Activated T-cell treated with anti-CD3 and anti-CD28 coated beads for 1 hour (primary cell): ENCODE results near the gene CHERP.
A peak's percentile ranks its signal among the peaks of the same experiment; 100 is the strongest.
"Not testable (repeated sequence)": the region's sequence is repeated elsewhere in the genome, so short reads cannot be mapped to it uniquely, and the experiment has no call there.

ENCODE experiments used
- DNase-seq: peaks from one replicate; pipeline ENCODE4 v3.0.0-alpha.2; 2020; ENCODE audit warnings: low read depth

The CHERP gene

DNA sequence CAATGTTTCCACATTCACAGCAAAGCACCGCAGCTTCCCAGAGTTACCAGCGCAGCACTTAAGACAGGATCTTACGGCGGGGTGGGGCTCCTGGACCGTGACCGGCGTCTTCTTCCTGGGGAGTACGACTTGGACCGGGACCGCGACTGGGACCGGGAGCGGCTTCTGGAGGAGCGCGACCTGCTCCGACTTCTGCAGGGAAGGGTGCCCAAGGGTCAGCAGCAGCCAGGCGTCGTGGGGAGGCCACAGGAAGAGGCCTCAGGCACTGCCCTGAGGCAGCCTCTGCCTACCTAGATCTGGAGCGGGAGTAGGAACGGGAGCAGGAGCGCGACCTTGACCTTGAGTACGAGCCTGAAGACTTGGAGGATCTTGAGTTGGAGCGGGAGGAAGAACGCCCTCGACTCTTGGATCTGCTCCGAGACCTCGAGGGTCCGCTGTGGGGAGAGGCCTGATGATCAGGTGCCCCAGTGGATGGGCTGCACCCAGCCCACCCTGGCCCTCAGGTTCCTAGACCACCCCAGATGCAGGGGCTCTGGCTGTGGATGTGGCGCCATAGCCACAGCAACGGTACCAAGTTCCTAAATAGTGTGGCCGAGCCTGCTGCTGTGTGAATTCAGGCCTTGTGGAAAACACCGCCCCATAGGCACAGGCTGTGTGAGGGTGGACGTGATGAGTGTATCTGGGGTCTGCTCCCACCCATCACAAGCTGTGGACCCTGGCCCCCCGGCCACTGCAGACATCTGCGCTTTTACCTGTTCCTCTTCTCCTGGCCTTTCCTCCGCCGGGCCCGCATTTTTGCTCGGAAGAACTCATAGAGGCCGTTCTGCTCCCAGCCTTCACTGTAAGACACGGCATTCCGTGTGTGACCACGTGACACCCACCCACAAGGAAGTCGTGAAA lies 21.9 kb downstream of the CHERP start:
- DNase-seq, result no peak

- DNase-seq, result no peak
These were observed 23.0 kb downstream of the CHERP start for GRCh38 chr19:16519230-16519687.

GRCh38 chr19:16518483-16519229 lies 23.6 kb downstream of the CHERP start:
- no peak for DNase-seq

DNA sequence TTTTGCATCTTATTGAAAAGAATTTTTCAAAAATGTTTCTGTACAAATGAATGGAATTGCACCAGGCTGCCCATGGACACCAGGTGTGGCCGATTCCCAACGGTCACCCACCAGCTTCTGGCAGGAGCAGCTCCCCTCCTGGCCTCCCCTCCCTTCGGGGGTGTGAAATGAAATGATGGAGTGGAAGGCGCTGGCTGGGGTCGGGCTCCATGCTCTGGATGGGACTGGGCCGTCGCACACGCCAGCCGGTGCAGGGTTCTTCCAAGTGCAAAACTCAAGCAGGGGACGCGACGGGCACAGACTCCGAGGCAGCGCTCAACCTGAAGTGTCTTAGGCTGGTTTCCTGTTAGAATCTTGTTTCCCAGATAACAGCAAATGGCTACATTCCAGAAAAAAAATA lies 24.2 kb downstream of the CHERP start:
- no peak for DNase-seq

DNA sequence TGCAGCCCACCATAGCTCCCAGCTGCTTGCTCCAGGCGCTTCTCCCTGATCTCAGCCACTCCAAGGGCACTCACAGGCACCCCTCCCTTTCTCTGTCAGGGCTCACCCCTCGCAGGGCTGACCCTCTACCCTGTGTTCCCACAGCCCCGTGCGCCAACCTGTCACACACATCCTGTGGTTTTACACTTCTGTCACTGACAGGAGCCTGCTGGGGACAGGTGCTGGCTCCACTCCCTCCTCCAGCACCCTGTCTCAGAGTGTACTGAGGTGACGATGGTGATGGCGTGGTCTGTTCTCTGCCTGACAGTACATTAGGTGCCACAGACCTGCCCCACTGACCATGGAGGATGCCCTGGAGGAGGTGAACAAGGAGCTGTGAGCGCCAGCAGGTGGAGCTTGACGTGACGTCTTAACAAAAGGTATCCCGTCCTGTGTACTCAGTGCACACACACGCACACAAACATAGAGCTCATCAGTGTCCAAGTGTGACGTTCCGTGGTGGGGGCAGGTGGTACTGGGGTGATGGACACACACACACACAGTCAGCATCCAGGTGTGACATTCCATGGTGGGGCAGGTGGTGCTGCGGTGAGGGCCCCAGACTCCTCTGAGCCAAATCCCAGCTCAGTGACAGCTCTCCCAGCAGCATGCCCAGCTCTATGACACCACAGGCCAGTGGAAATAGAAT lies 25.2 kb downstream of the CHERP start:
- no peak for DNase-seq

GRCh38 chr19:16516381-16516780 lies 25.9 kb downstream of the CHERP start:
- no peak for DNase-seq

DNA sequence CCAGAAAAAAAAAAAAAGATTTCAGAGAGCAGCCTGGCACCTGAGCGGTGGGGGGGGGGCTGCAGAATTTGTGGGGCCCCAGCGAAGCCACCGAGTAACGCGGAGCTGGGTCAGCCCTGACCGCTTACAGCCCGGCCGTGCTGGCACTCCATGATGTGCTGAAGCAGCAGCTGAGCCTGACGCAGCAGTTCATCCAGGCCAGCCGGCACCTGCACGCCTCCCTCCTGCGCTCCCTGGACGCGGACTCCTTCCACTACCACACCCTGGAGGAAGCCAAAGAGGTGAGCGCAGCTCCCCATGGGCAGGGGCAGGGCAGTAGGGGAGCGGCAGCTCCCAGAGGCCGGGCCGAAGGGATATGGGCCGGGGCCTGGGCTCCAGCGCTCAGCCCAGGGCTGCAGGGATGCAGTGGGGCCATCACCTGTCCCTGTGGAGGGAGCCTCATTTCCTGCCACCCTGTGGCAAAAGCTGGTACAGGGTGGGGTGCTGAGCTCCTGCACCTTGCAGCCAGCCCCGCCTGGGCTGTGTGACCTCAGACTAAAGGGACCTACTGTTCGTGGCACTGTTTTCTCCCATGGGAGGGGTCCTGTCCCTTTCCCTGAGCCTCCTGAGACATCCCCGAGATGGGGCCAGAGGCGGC lies 27.7 kb downstream of the CHERP start:
- no peak for DNase-seq

GRCh38 chr19:16512611-16513010 lies 29.6 kb downstream of the CHERP start:
- not testable (repeated sequence) for DNase-seq

GRCh38 chr19:16509141-16510061 lies 32.8 kb downstream of the CHERP start:
- DNase-seq, result no peak

GRCh38 chr19:16508546-16508945 lies 33.7 kb downstream of the CHERP start:
- no peak for DNase-seq

GRCh38 chr19:16506961-16507360 lies 35.3 kb downstream of the CHERP start:
- no peak for DNase-seq

- not testable (repeated sequence) for DNase-seq
These were observed 36.1 kb downstream of the CHERP start for GRCh38 chr19:16506161-16506560.

DNA sequence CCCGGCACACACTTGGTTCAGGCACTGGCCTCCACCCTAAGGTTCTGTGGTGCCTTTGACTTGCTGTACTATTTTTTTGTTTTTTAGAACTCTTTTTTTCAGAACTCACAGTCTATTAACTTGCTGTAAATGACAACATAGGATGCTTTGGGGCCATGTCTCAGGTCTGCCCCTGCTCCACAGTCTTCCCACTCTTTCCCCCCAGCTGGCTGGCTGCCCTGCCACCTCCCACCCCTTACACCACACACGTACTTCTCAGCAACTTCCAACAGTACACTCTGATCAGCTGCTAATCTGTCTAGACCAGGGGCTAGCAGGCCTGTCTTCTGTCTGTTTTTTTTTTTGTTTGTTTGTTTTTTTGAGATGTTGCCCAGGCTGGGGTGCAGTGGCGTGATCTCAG lies 38.0 kb downstream of the CHERP start:
- DNase-seq, result no peak

DNA sequence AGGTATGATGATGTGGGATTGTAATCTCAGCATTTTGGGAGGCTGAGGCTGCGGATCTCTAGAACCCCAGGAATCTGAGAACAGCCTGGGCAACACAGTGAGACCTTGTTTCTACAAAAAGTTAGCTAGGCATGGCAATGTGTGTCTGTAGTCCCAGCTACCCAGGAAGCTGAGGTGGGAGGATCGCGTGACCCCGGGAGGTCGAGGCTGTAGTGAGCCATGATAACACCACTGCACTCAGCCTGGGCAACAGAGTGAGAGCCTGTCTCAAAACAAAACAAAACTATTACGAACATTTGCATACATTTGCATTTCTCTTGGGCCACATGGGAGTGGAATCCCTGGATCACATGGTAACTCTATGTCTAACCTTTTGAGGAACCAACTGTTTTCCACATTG lies 44.4 kb downstream of the CHERP start:
- no peak for DNase-seq

DNA sequence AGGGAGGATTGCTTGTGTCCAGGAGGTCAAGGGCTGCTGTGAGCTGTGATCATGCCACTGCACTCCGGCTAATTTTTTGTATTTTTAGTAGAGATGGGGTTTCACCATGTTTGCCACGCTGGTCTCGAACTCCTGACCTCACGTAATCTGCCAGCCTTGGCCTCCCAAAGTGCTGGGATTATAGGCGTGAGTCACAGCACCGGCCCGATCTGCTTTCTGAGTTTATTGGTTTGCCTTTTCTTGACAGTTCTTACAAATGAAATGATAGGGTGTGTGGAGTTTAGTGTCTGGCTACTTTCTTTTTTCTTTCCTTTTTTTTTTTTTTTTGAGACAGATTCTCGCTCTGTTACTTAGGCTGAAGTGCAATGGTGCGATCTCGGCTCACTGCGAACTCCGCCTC lies 45.2 kb downstream of the CHERP start:
- no peak for DNase-seq

GRCh38 chr19:16496613-16496983 lies 45.6 kb downstream of the CHERP start:
- DNase-seq, result no peak

DNA sequence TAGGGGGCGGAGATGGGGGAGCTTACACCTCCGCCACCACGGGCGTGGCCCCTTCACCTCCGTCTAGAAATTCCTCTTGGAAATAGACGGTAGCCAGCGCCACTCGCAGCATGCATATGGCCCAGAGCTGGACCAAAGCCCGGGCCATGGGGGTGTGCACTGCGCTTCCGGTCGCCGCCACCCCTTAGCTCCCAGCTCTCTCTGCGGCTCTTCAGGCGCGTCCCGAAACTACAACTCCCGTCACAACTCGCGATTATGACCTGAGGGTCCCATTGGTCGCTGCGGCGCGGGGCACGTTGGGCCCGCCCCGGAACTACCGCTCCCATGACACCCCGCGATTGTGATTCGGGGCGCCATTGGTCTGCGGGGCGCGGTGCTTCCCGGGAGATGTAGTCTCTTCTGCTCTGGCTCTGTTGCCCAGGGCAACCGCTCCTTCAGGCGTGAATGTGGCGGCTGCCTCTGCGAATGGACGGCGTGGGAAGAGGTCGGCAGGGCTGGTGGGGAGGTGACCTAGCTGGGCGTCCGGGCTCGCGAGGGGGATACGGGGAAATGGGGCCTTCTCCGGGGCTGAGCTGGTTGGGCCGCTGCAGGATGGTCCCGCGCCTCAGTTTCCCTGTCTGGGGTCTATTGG lies 46.1 kb downstream of the CHERP start, which contains the start of the genes C19orf44 and CALR3:
C19orf44 (plus strand) TSS at position 413 of the 631 bp plus-strand sequence. CDS start 4,399 bp downstream, outside the sequence.
CALR3 (minus strand) TSS at position 186 of the 631 bp plus-strand sequence; CDS start at position 148, 38 bp downstream.
- DNase-seq, result peak; percentile 94

- DNase-seq, result not testable (repeated sequence)
These were observed 55.8 kb downstream of the CHERP start for GRCh38 chr19:16486476-16486875.

DNA sequence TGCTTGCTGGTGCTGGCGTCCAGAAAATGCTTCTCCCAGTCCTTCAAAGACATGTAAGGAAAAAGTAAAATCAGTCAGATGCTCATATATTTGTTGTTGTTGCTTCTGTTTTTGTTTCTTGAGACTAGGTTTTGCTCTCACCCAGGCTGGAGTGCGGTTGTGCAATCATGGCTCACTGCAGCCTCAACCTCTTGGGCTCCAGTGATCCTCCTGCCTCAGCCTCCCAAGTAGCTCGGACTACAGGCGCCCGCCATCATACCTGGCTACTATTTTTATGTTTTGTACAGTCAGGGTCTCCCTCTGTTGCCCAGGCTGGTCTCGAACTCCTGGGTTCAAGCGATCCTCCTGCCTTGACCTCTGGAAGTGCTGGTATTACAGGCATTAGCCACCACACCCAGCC lies 59.5 kb downstream of the CHERP start:
- no peak for DNase-seq

DNA sequence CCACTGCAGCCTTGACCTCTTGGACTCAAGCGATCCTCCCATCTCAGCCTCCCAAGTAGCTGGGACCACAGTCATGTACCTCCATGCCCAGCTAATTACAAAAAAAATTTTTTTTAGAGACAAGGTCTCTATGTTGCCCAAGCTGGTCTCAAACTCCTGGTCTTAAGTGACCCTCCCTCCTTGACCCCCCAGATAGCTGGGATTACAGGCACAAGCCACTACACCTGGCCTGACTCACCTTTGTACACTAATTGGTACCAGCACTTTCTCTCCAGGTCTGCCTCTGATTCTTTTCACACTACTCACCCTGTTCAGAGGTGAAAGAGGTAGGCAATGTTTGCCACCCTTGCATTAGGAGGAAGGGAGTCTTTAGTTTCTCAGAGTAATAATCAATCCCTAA lies 64.9 kb downstream of the CHERP start:
- DNase-seq, result no peak
